ENCODE results near the gene F10.

- TF ChIP-seq CTCF (IDR thresholded peaks at IDR 0.05) = no peak
- TF ChIP-seq GABPA (IDR thresholded peaks at IDR 0.05; ENCODE audit: low read depth) = no peak
- no peak for TF ChIP-seq ZBTB33 (IDR thresholded peaks at IDR 0.05; ENCODE audit: borderline replicate concordance, low read depth)
- TF ChIP-seq NRF1 (IDR thresholded peaks at IDR 0.05; ENCODE audit: low read depth, low read length) = no peak
- no peak for TF ChIP-seq TAF1 (IDR thresholded peaks at IDR 0.05; ENCODE audit: borderline replicate concordance, low read depth, low read length)
- no peak for TF ChIP-seq POLR2AphosphoS5 (IDR thresholded peaks at IDR 0.05; ENCODE audit: low read depth, low read length)
Measured at GRCh38 chr13:113096745-113097305, 25.8 kb upstream of the F10 start.
